Iris pigment epithelial cell (primary cell): ENCODE measurements around the gene VSIG10.
"Not testable (repeated sequence)": the region's sequence is repeated elsewhere in the genome, so short reads cannot be mapped to it uniquely, and the experiment has no call there.

ENCODE experiments used
- DNase-seq: peaks from one replicate; pipeline ENCODE4 v3.0.0-alpha.2; 2011; ENCODE audit warnings: low read depth

VSIG10 gene

DNA sequence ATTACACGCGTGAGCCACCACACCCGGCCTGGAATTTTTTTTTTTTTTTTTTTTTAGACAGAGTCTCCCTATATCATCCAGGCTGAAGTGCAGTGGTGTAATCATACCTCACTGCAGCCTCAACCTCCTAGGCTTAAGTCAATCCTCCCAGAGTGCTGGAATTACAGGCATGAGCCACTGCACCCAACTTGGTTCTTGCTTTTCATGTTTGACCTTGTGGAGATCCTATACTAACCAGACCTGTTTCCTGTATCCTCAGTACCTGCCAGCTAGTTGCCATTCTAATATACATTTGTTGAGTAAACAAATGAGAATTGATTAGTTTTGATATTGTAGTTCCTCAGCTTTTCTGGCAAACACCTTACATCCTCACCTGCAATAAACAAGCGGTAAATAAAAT, 3.2 kb upstream of the VSIG10 start:
- no peak for DNase-seq

DNA sequence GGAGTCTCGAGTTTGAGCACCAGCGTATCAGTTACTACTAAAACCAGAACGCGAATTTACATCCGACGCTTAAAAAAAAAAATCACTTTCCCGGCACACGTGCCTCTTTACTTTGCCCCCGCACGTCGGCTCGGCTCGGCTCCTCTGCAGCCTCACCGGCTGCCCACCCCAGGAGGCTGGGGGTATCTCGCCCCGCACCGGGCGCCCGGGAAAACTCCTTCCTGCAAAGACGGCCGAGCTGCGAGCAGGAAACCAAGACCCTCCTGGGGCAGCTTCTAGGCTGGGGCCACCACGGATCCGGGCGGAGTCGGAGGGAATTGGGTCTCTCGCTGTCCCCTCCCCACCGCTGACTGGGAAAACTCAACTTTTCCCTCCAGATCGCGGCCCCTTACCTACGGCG, 610 bp downstream of the VSIG10 start:
- peak; percentile 23 for DNase-seq

DNA sequence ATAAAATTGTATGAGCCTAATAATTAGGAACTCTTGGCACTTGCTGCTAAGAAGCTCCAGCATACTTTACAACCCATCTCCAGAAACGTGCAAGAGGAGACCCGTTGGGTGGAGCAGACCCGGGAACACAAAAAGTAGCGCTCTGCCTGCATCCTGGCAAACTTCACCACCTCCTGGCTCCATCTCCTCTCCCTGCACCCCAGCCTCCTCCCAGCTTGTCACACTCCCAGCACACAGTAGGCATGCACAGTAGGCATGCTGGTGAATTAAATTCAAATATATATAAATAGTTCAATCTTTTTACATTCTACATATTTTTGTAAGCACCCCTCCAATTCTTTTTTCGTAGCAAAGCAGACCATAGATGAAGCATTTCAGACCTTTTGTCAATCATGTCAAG, 1.2 kb downstream of the VSIG10 start:
- no peak for DNase-seq

DNA sequence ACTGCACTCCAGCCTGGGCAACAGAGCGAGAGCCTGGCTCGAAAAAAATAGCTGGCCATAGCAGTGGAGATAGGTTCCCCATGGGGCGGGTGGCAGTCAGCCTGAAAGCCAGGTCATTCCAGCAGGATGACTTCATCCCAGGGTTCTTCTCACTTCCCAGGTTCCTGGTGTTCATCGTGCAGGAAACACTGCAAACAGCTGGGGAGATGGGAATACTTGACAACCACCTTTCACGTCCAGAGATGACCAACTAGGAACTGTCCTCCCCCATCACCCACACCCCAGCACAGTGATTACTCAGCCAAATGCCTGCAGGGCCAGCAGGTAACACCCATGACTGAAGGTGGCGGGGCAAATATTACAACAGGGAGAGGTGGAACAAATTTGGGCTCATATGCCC, 1.7 kb downstream of the VSIG10 start:
- no peak for DNase-seq

DNA sequence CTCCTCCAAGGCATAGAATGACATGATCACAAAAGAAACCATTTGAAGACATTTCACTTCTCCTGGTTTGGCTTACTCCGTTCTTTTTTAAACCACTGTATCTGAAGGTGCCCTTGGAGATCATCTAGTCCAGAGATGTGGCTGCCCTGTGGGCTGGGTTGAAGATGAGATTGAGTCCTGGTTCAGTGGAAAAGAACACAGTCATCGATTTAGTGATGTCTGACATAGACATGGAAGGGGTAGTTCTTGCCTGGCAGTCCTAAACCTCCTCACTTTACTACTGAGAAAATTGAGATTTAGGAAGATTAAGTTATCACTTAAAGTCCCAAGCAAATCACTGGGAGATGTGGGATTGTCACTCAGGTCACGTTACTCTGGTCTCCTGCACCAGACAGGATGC, 2.8 kb downstream of the VSIG10 start:
- DNase-seq, result no peak

DNA sequence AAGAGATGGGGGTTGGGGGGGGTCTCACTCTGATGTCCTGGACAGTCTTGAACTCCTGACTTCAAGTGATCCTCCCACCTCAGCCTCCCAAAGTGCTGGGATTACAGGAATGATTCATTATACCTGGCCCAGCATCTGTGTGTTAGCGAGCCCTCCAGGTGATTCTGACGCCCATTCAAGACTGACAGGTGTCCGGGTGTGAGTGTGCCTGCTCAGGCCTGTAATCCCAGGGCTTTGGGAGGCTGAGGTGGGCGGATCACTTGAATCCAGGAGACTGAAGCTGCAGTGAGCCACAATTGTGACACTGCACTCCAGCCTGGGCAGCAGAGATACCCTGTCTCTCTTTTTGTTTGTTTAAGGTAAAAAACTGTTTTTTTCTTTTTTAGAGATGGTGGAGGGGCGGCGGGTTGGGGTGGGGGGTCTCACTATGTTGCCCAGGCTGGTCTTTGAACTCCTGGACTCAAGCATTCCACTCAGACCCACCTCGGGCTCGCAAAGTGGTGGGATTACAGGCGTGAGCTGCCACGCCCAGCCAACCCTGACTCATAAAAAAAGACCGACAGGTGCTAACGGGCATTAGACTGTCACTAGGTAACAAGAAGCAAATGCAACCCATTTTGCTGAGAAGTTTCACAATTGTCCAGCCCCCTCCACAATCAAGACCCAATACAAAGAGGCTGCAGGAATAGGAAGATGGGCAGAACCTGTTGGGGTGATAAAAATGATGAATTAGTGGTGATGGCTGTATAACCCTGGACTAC, 4.7 kb downstream of the VSIG10 start:
- DNase-seq, result no peak

DNA sequence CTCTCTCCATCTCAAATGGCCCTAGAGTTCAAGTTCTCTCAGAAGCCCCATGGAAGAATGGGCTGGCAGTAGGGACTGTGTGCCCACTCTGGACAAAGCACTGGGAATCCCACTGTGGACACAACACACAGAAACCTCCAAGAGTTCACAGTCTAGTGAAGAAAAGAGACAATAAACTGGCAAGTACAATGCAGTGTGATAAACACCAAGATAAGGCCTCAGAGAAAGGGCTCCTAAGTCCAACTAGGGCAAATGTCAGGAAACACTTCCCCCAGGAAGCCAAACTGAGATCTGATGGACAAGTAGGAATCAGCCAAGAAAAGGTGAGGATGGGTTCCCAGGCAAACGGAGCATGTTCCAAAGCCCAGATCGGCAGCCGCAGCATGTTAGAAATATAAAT, 5.4 kb downstream of the VSIG10 start:
- DNase-seq, result no peak

DNA sequence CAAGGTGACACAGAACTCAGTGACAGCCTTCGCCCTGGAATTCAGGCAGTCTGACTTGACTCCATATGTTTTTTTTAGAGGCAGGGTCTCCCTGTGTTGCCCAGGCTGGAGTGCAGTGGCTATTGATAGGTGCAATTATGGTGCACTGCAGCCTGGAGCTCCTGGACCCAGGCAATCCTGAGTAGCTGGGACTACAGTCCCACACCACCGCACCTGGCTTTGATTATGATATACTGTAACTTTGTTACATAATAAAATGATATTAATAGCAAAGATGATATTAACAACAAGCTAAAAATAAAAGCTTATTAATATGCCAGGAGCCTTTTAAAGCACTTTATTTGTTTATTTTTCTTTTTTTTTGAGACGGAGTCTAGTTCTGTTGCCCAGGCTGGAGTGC, 9.8 kb downstream of the VSIG10 start:
- no peak for DNase-seq

DNA sequence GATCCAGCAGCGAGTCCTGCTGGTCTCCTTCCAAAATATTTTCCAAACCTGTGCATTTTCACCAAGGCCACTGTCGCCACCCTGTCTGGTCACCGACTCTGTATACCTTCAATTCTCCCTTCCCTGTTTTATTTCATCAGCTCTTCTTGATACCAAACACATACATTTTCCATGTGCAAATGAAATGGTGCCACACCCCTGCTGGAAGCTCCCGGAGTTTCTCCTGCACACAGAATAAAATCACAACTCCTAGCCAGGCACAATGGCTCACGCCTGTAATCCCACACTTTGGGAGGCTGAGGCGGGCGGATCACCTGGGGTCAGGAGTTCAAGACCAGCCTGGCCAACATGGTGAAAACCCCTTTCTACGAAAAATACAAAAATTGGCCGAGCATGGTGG, 14.0 kb downstream of the VSIG10 start:
- DNase-seq, result no peak

DNA sequence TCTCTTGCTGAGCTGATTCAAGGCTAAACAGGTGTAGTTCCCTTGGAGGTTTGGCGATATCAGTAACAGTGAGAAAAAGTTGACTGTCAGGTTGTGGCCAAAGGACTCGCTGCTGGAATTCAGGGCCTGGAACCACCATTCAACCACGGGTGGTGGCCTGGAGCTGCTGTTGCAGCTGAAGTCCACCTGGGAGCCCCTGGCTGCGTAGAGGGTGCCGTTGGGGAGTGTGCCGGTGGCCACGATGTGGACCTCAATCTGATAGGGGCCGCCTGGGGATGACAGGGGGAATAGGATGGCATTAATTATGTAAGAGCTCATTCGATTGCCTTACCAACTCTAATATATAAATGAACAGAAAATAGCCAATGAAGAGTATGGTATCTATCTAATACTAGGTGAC, 21.6 kb downstream of the VSIG10 start:
- no peak for DNase-seq

DNA sequence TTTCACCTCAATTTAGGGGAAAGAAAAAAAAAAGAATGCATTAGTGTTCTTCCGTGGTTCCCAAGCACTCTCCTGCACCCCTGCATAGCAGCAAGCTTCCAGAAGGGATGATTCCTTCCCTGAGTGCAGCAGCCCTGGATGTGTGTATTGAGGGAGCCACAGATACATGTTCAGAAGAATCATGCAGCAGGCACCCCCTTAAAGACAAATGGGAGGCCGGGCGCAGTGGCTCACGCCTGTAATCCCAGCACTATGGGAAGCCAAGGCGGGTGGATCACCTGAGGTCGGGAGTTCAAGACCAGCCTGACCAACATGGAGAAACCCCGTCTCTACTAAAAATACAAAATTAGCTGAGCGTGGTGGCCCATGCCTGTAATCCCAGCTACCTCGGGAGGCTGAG, 22.3 kb downstream of the VSIG10 start:
- DNase-seq, result not testable (repeated sequence)

DNA sequence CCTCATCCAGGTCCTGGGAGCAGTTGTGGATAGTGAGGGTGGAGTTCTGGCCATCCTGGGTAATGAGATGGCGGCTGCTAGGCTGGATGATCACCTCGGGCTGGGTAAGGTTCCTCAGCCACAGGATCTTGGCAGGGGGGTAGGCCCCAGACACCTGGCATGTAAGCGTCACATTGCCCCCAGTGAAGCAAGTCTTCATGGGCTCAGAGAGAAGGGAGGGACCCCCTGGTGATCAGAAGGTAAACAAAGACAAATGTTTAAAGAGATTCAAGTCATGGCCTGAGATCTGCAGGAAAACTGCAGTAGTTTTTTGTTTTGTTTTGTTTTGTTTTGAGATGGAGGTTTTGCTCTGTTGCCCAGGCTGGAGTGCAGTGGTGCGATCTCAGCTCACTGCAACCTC, 30.0 kb downstream of the VSIG10 start:
- DNase-seq, result no peak

DNA sequence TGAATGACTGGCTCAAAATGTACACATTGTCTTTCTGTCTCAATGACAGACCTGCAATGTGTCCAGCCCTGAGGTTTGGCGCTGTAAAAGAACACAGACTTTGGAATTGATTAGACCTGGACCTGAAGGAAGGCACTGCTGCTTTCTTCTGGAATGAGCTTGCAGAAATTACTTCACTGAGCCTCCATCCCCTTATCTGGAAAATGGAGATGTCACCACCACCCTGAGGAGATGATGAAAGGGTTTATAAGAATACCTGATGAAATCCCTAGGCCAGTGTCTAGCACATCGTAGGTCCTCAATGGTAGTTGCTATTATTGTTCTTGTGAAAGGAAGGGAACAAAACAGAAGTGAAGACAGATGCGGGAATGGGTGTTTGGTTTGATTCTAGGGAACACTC, 33.2 kb downstream of the VSIG10 start:
- no peak for DNase-seq

DNA sequence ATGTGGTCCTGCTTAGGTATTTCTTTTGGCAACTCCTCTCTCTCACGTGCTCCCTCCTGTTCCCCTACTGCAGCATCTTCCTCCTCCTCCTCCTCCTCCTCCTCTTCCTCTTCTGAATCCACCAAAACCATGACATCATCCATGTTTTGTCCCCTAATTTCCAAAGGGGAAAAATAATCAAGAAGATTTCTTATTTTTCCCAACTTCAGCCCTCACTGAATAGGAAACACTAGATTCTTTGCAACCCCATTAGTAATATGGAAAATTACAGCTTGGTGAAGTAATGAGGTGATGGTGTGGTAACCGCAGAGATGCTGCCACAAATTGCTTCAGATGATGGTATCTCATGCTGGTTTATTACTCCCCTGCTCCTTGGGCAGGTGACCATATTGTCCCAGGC, 35.4 kb downstream of the VSIG10 start:
- no peak for DNase-seq

DNA sequence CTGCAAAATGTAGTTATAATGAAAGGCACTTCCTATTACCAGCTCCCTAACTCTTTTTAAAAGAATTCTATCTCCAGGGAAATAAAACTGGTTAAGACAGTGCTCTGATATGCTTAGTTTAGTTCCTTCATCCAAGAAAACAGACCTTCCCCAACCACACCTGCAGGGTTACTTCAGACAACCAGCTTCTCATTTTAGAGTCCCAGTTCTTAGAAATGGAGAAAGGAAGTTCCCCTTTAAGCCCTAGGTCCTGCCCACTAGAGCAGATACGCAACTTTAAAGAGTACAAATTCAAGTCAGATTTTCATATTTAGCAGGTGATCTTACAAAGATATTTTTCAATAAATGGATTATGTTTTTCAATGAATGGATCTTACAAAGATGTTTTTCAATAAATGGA, 38.4 kb downstream of the VSIG10 start:
- no peak for DNase-seq

DNA sequence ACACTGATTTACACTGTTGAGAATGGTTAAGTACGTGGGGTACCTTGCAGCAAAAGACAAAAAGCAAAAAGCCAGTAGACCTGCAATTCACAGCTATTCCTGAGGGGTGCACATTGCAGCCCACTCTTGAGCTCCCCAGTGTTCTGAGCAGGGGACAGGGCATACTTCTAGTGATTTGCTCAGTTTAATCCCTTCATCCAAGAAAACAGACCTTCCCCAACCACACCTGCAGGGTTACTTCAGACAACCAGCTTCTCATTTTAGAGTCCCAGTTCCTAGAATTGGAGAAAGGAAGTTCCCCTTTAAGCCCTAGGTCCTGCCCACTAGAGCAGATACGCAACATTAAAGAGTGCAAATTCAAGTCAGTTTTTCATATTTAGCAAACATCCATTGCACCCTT, 39.2 kb downstream of the VSIG10 start:
- DNase-seq, result no peak

DNA sequence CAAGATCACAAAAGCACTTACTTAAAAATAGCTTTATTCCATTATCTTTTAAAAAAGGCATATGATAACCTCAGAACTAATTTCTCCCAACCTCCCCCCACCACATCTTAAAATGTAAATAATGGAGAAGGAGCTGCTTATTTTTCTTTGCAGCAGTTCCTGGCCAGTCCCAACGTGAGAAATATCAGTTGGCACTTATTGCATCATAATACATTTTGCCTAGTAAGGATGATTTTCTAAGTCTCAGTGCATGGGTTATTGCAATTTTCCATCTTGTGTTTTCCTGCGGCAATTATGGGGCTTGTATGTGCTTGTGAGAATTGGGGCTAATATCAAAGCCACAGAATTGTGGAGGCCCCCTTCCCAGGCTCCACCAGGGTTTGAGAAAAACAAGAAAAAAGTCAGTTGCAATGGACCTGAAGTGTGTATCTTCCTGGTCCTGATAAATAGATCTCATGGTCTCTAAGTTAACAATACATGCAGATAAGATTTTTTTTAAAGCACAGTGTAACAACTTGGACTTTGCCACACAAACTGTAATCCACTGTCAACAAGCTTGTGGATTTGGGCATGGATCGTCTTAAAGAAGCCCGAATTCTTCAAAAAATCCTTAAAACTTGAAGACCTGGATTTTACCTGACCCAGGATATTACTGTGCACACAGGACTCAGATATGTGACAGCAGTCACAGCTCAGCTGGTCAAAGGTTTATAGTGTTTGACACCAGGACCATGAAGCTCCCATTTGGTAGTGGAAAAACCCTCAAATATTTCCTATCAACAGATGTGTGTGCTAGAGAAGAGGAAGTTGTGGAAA, 40.0 kb downstream of the VSIG10 start:
- no peak for DNase-seq

DNA sequence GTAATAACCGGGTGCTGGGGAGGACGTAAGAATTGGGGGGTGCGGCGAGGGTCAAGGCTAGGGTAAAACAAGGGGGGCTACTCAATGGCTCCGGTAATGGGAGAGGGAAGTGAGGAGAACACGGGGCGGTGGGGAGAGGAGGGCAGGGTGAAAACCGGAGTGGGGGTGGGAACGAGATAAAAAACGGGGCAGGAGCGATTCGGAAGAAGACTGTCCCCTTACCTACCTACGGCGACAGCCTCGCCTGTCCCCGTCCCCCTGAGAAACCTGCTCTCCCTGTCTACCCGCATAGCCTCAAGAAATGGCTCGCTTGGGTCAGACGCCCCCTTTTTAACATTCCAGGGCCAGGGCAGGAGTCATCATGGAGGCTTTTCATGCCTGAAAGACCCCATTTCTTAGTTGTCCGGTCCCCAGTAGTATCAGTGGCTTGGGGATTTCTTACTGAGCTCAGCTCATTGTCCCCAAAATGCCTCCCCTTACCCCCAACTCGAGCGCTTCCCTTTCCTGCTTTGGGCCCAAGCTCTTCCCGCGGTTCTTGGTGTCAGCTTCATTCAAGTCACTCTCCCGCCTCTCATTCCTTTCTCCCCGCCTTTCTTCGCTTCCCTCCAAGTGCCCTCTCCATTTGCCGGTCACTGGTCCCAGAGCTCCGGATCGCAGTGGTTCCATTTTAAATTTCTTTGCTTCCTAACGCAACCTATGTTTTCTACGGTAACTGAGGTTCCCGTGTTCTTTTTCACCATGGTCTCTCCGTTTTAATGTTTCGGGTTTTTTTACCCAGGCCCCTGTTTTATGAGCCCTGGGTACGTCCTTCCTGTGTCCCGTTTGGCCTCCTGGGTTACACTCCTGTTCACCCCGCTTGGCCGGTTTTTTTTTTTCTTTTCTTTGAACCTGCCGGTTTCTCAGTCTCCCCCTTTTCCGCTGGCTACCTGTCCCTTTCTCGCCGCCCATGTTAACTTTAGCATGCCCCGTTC, 41.7 kb downstream of the VSIG10 start:
- peak; percentile 59 for DNase-seq

DNA sequence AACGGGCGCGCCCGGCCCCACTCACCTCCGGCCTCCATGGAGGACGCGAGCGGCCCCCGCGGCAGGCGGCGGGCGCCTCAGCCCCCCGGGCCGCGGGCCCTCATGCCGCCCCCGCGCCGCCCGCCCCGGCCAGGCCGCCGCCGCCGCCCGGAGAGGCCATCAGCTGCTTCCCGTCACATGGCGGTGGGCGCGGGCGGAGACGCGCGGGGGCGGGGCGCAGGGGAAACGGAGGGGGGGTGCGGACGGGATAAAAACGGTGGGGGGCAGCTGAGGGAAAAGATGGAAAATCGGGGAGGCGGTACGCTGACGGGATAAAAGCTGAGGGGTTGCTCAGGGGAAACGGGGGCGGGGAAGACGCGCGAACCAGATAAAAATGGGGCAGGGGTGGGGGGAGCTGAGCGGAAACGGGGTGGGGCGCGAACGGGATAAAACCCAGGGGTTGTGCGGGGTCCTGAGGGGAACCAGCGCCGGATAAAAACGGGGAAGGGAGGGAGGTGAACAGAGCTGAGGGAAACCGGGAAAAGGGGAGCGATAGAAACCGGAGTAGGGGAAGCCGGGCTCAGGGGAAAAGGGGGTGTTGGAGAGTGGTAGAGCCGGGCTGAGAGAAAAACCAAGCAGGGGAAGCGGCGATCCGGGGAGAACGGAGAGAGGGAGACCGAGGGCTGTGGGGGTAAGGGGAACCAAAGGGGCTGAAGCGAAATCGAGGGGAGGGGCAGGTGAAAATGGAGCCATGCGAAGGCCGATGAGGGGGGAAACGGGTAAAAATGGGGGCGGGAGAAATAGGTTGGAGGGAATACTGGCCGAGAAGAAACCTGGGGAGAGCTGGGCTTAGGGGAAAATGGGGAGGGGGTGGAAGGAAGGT, 42.6 kb downstream of the VSIG10 start, which contains the start of gene WSB2:
Gene WSB2, minus strand, starts transcription at position 169 of the 862 bp plus-strand sequence. Its CDS starts 131 bp downstream, at position 38.
- DNase-seq, result peak; percentile 56

DNA sequence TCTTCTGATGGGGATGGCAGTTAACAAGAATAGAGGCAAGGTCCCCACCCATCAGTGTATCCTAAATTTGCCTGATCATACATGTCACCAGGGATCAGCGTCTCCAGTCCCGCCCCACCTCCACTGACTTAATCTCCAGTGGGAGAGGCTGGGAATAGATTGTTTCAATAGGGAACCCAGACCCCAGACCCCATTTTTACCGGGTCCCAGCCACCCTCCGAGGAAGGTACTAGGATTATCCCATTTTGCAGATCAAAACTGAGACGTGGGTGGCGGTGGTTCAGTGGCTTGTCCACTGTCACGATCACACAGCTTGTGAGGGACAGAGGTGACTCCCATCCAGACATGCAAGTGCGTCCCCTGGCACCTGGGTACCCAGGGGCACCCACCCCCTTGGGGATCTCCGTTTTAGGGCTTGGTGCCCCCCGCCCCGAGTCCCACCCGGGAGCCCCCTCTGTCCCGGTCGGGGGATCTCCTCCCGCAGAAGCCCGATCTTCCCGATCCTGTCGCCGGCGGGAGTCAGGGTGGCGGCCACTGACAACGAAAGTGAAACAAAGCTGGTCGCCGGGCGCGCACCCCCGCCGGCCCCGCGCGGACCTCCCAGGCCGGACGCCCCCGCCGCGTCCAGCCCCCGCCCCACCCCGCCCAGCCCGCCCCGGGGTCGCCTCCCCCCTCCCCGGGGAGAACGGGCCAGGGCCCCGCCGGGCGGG, 43.4 kb downstream of the VSIG10 start:
- peak; percentile 31 for DNase-seq
